ENCODE results near the gene SERAC1. TPM values are rescaled to one million over a fixed set of nuclear protein-coding genes. Genes with fewer than 3 reads are reported as not detected.

The SERAC1 gene
- polyA plus RNA-seq, 1 donor (not counting 4 experiments of a cell fraction or from before 2014, with no cell fraction given), result 10.1 TPM

DNA sequence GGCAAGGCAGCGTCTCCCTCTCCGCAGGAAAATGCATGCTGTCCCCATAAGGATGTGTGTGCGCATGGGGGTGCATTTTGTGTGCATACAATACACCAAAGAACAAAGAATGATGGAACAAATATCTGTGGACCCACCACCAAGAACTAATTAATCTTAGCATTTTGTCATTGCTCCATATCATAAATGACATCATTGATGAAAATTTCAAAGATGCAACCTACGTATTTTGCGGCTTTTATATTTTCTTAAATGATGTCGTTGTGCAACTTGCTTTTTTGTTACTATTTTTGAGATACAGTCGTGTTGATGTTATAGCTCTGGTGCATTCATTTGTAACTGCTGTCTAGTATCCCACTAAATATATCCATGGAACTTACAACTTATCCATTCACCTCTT lies 89.7 kb downstream of the SERAC1 start:
- no peak overlapping the region for H2AFZ ChIP-seq (ENCODE audit: control insufficient read depth, low read length)
- TF ChIP-seq, protein P1, sequence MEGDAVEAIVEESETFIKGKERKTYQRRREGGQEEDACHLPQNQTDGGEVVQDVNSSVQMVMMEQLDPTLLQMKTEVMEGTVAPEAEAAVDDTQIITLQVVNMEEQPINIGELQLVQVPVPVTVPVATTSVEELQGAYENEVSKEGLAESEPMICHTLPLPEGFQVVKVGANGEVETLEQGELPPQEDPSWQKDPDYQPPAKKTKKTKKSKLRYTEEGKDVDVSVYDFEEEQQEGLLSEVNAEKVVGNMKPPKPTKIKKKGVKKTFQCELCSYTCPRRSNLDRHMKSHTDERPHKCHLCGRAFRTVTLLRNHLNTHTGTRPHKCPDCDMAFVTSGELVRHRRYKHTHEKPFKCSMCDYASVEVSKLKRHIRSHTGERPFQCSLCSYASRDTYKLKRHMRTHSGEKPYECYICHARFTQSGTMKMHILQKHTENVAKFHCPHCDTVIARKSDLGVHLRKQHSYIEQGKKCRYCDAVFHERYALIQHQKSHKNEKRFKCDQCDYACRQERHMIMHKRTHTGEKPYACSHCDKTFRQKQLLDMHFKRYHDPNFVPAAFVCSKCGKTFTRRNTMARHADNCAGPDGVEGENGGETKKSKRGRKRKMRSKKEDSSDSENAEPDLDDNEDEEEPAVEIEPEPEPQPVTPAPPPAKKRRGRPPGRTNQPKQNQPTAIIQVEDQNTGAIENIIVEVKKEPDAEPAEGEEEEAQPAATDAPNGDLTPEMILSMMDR (optimal IDR thresholded peaks at IDR 0.05 in 1 of 3, IDR thresholded peaks at IDR 0.05 in 1 of 3, conservative IDR thresholded peaks at IDR 0.05 in 1 of 3; ENCODE audit: extremely low read depth in 1 of 3, insufficient read depth in 2 of 3, low read length in 3 of 3), result no peak
- no peak for TF ChIP-seq EZH2 (IDR thresholded peaks at IDR 0.05; ENCODE audit: low read length)
- no peak overlapping the region for H3K4me2 ChIP-seq (ENCODE audit: control insufficient read depth, extremely low read depth, insufficient read depth, low read depth, low read length)
- H3K36me3 ChIP-seq (ENCODE audit: control insufficient read depth in 2 of 2, extremely low read depth in 1 of 2, insufficient read depth in 2 of 2, low read length in 2 of 2), result peaks cover 5 to 10% of the 10 kb centered on the region in 2 experiments
- H3K79me2 ChIP-seq (ENCODE audit: control insufficient read depth, insufficient read depth, low read length), result no peaks in the 10 kb centered on the region
- DNase-seq (ENCODE audit: low read depth, low spot score) (no peak), FAIRE-seq (no peak)
- no peaks in the 10 kb centered on the region for H3K9me1 ChIP-seq (ENCODE audit: control insufficient read depth, extremely low read depth, insufficient read depth, low read length)
- dilution Hi-C loops (cut with MboI; ENCODE audit: extremely low pct_ligation_motif_present, low sequenced_read_pairs), result no loop called here
- no peaks in the 10 kb centered on the region for H4K20me1 ChIP-seq (ENCODE audit: control insufficient read depth, extremely low read depth, insufficient read depth, low read length)
- no peak overlapping the region for H3K4me3 ChIP-seq (ENCODE audit: control insufficient read depth in 2 of 3, extremely low read depth in 1 of 3, insufficient read depth in 2 of 3, low read depth in 1 of 3, low read length in 3 of 3)
- no peak overlapping the region for H3K27ac ChIP-seq (ENCODE audit: control insufficient read depth, insufficient read depth, low read length)
- no peak overlapping the region for H3K9ac ChIP-seq (ENCODE audit: control insufficient read depth, extremely low read depth, insufficient read depth, low read length)
- no peaks in the 10 kb centered on the region for H3K27me3 ChIP-seq (ENCODE audit: control insufficient read depth, extremely low read depth, insufficient read depth, low read length)
- no peaks in the 10 kb centered on the region for H3K9me3 ChIP-seq (ENCODE audit: control insufficient read depth, low read depth, low read length)
- no peaks in the 10 kb centered on the region for H3K4me1 ChIP-seq (ENCODE audit: control insufficient read depth, extremely low read depth, insufficient read depth, low read length)

DNA sequence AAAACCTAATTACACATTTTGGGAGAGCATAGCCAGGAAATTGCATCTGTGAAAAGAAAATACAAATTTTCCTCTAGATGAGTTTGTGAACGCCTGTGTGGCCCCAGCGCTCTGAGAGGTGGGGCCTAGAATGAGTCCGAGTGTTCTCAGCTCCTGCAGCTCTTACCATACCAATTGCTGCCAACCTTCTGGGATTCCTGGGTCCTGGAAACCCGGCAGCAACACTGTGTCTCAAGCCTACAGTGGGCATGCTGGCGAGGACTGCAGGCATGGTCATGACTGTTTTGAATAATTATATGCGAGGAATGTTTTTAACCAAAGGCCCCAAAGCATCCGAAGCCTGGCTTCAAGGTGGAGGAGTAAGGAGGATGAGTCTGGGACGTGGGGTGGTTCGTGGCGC lies 90.4 kb downstream of the SERAC1 start:
- FAIRE-seq (no peak), DNase-seq (ENCODE audit: low read depth, low spot score) (no peak)
- dilution Hi-C loops (cut with MboI; ENCODE audit: extremely low pct_ligation_motif_present, low sequenced_read_pairs), result no loop called here
- Histone ChIP-seq H3K9ac (ENCODE audit: control insufficient read depth, extremely low read depth, insufficient read depth, low read length) (no peak overlapping the region), H2AFZ (ENCODE audit: control insufficient read depth, low read length) (no peak overlapping the region), H4K20me1 (ENCODE audit: control insufficient read depth, extremely low read depth, insufficient read depth, low read length) (no peaks in the 10 kb centered on the region), H3K4me3 (ENCODE audit: control insufficient read depth in 2 of 3, extremely low read depth in 1 of 3, insufficient read depth in 2 of 3, low read depth in 1 of 3, low read length in 3 of 3) (no peak overlapping the region), H3K4me1 (ENCODE audit: control insufficient read depth, extremely low read depth, insufficient read depth, low read length) (no peaks in the 10 kb centered on the region), H3K27me3 (ENCODE audit: control insufficient read depth, extremely low read depth, insufficient read depth, low read length) (no peaks in the 10 kb centered on the region), H3K27ac (ENCODE audit: control insufficient read depth, insufficient read depth, low read length) (no peak overlapping the region), H3K36me3 (ENCODE audit: control insufficient read depth in 2 of 2, extremely low read depth in 1 of 2, insufficient read depth in 2 of 2, low read length in 2 of 2) (peaks cover 5 to 10% of the 10 kb centered on the region in 2 experiments), H3K9me1 (ENCODE audit: control insufficient read depth, extremely low read depth, insufficient read depth, low read length) (no peaks in the 10 kb centered on the region), H3K4me2 (ENCODE audit: control insufficient read depth, extremely low read depth, insufficient read depth, low read depth, low read length) (no peak overlapping the region), H3K79me2 (ENCODE audit: control insufficient read depth, insufficient read depth, low read length) (no peaks in the 10 kb centered on the region), H3K9me3 (ENCODE audit: control insufficient read depth, low read depth, low read length) (no peaks in the 10 kb centered on the region)
- TF ChIP-seq, protein P1 (optimal IDR thresholded peaks at IDR 0.05 in 1 of 3, IDR thresholded peaks at IDR 0.05 in 1 of 3, conservative IDR thresholded peaks at IDR 0.05 in 1 of 3; ENCODE audit: extremely low read depth in 1 of 3, insufficient read depth in 2 of 3, low read length in 3 of 3), result no peak
- no peak for TF ChIP-seq EZH2 (IDR thresholded peaks at IDR 0.05; ENCODE audit: low read length)
